ENCODE measurements around the gene TBC1D32.

DNA sequence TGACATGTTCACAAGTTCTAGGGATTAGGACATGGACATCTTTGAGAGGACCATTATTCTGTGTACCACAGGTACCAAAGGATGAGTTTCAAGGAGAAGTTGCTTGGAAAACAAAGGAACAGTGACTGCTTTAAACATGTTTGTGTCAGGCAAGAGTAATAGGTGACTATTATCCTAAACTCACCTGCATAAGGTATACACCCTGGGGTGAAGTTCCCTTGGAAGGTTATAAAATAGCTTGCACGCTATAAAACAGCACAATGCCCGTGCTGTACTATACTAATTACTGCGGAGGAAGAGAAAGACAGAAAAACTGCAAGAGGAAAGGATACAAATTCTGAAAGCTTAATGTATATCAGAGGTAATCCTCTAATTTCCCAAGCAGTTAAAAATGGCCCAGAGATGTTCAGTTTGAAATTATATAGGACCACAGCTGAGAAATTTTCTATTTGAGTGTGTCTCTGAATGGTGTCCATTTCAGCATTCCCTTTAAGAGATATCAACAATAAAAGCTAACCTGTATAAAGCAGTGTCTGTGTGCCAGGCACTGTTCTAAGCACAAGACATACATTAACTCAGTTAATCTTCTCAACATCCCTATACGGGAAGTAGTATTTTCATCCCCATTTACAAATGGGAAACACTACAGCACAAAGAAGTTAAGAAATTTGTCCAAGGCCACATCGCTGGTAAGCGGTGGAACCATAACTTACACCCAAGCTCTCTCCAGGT is 19.7 kb downstream of the TBC1D32 start:
- TF ChIP-seq TEAD4 (IDR thresholded peaks at IDR 0.05; ENCODE audit: borderline replicate concordance, insufficient read depth) = no peak
- TF ChIP-seq CTCF (IDR thresholded peaks at IDR 0.05) = no peak
- TF ChIP-seq, protein P1, sequence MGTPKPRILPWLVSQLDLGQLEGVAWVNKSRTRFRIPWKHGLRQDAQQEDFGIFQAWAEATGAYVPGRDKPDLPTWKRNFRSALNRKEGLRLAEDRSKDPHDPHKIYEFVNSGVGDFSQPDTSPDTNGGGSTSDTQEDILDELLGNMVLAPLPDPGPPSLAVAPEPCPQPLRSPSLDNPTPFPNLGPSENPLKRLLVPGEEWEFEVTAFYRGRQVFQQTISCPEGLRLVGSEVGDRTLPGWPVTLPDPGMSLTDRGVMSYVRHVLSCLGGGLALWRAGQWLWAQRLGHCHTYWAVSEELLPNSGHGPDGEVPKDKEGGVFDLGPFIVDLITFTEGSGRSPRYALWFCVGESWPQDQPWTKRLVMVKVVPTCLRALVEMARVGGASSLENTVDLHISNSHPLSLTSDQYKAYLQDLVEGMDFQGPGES (IDR thresholded peaks at IDR 0.05; ENCODE audit: low read depth, low read length) = no peak
- no peak for TF ChIP-seq TCF12 (IDR thresholded peaks at IDR 0.05)
- TF ChIP-seq, protein P2, sequence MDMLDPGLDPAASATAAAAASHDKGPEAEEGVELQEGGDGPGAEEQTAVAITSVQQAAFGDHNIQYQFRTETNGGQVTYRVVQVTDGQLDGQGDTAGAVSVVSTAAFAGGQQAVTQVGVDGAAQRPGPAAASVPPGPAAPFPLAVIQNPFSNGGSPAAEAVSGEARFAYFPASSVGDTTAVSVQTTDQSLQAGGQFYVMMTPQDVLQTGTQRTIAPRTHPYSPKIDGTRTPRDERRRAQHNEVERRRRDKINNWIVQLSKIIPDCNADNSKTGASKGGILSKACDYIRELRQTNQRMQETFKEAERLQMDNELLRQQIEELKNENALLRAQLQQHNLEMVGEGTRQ (IDR thresholded peaks at IDR 0.05; ENCODE audit: borderline replicate concordance, low read depth, low read length) = no peak
- TF ChIP-seq REST (IDR thresholded peaks at IDR 0.05; ENCODE audit: low read depth, low read length) = no peak
- TF ChIP-seq, protein P3, sequence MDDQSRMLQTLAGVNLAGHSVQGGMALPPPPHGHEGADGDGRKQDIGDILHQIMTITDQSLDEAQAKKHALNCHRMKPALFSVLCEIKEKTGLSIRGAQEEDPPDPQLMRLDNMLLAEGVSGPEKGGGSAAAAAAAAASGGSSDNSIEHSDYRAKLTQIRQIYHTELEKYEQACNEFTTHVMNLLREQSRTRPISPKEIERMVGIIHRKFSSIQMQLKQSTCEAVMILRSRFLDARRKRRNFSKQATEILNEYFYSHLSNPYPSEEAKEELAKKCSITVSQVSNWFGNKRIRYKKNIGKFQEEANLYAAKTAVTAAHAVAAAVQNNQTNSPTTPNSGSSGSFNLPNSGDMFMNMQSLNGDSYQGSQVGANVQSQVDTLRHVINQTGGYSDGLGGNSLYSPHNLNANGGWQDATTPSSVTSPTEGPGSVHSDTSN (IDR thresholded peaks at IDR 0.05) = no peak
- TF ChIP-seq MEF2A (IDR thresholded peaks at IDR 0.05; ENCODE audit: borderline replicate concordance, low read depth) = no peak
- TF ChIP-seq RFX5 (IDR thresholded peaks at IDR 0.05; ENCODE audit: low read length) = no peak
- no peak for TF ChIP-seq SIN3A (IDR thresholded peaks at IDR 0.05; ENCODE audit: borderline replicate concordance, low read depth, low read length)
- no peak for TF ChIP-seq POLR2AphosphoS5 (IDR thresholded peaks at IDR 0.05; ENCODE audit: low read depth, low read length)
- no peak for TF ChIP-seq CHD2 (IDR thresholded peaks at IDR 0.05; ENCODE audit: low read length, partially characterized antibody)
- TF ChIP-seq ELF1 (IDR thresholded peaks at IDR 0.05) = no peak
